Dedifferentiated amniotic fluid mesenchymal stem cell (primary cell): ENCODE measurements around the gene AIF1L.
A peak's percentile ranks its signal among the peaks of the same experiment; 100 is the strongest.

Experiments used
- DNase-seq: peaks from one replicate; pipeline ENCODE4 v3.0.0-alpha.2; 2016; ENCODE audit errors: extremely low spot score

Gene AIF1L

DNA sequence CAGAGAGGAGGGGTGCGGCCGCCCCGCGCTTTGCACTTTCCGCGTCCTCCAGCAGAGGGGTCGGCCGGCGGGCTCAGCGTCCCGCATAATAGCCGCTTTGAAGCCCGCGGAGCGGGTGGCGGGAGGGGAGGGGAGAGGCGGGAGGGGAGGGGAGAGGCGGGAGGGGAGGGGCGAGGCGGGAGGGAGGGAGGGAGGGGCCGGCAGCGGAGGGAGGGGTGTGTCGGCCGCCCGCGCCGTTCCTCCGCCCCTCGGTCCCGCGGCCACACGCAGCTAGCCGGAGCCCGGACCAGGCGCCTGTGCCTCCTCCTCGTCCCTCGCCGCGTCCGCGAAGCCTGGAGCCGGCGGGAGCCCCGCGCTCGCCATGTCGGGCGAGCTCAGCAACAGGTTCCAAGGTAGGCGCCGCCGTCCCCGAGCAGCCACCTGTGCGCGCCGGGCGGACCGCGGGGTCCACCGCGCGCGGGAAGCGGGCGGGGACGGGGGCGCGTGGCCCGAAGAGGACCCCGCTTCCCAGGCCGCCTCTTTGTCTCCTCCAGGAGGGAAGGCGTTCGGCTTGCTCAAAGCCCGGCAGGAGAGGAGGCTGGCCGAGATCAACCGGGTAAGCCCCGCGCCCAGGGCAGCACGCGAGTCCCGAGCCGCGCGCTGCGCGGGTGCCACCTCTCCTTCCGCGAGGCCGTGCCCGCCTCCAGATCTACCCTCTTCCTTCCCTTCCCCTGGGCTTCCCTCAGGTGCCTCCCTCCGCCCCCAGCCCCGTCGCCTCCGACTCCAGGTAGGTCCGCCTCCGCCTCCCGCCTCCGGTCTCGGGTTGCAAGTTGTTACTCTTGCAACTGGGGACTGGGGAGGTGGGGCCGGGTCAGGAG lies at the start of gene AIF1L:
TSS of gene AIF1L (plus strand) at position 263 of the 857 bp plus-strand sequence. CDS start at position 362, 99 bp downstream.
- DNase-seq: no peak

DNA sequence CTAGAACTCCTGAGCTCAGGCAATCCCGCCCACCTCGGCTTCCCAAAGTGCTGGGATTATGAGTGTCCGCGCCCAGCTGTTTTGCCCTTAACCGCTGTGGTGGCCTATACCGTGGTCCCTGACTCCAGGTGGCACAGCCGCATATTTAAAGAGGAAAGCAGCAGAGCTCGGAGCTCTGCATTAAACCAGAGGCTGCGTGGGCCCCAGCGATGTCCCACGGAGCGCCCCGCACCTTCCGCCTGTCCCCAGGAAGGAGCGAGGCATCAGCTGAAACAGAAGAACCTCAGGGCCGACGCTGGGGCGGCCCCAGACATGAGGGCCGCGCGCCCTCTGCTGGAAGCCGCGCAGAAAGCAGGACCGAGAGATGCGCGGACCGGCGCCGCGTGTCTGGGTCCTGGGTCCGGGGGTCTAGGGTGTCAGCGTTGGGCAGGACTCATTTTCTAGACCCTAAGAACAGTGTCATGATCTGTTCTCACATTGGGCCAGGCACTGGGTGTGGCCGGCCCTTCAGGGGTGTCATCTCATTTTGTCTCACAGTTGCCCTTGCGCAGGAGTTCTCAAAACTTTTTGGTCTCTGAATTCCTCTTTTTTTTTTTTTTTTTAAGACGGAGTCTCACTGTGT lies 49.6 kb upstream of the AIF1L start:
- peak; percentile 25 for DNase-seq

DNA sequence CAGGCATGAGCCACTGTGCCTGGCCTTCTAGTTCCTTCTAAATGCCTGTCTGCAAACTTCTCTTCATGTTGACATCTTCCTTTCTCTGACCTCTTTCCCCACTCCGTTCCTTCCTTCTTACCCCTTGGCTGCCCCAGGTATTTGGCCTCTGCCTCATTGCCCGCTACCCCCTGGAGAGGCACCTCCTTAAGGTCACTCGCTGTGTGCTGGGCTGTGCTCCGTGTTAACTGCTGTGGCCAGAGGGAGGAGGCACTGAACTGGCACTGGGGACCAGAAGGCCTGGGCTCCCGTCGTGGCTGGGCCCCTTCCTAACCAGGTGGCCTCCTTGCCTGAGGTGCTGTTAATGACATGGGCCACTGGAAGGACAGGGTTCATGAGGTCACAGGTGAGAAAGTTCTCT lies 48.0 kb upstream of the AIF1L start:
- DNase-seq: no peak

DNA sequence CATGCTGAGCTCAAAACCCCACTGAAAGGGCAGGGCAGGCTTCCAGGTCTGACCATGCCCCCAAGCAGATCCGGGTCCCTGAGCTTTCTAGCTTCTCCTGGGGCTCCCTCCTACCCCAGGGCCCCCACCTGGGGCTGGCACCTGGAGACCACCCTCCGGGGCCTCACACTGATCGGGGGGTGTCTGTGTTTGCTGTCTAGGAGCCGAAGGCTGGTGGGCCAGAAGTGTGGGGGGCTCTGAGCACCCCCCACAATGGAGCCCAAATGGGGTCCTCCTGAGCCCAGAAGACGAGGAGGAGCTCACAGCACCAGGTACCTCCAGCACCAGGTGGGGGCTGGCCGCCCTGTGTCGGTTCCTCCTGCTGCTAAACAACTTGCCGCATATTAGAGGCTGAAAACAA lies 47.5 kb upstream of the AIF1L start:
- no peak for DNase-seq

DNA sequence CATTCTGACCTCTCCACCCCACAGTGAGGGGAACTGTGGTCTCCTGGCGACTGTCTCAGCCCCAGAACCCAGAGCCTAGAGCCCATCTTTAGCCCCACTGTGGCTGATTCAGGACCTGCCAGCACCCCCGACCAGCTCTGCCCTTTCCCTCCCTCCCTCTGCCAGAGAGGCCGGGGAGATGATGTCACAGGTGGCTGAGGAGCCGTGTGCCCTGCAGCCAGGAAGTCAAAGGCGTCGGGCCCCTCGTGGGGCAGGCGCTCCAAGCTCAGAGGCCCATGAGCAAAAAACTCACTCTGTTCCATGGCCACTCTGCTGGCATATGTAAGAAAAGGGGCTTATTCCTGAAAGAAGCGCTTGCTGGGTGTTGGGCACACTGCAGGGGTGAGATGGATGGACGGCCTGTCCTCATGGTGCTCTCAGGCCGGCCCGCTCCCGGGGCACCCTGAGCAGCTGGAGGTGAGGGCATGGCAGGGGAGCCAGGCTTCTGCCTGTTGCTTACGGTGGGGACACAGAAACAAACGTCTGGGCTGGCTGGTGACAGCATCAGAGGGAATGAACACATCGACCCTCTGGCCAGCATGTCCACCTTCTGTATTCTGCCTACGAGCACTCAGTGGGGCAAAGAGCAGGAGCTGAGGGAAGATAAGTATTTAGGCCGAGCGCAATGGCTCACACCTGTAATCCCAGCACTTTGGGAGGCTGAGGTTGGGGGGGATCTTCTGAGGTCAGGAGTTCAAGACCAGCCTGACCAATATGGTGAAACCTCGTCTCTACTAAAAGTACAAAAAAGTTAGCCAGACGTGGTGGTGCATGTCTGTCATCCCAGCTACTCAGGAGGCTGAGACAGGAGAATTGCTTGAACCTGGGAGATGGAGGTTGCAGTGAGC lies 46.3 kb upstream of the AIF1L start:
- DNase-seq: no peak

DNA sequence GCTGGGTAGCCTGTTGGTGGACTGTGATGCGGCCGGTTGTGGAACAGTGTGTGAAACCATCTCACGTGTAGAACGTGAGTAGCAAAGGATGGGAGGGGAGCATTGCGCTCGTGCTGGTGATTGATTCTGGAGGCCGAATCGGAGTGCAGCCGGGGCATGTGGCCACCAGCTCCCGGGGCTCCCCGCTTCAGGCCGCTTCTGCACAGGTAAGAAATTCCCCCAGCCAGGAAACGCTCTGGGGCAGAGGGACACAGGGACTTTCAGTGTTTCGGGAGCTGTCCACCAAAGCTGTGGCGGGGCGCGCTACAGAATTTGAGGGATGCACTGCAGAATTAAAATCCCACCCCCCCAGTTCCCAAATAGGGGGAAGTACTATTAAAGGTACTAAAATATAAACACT lies 45.5 kb upstream of the AIF1L start:
- no peak for DNase-seq

DNA sequence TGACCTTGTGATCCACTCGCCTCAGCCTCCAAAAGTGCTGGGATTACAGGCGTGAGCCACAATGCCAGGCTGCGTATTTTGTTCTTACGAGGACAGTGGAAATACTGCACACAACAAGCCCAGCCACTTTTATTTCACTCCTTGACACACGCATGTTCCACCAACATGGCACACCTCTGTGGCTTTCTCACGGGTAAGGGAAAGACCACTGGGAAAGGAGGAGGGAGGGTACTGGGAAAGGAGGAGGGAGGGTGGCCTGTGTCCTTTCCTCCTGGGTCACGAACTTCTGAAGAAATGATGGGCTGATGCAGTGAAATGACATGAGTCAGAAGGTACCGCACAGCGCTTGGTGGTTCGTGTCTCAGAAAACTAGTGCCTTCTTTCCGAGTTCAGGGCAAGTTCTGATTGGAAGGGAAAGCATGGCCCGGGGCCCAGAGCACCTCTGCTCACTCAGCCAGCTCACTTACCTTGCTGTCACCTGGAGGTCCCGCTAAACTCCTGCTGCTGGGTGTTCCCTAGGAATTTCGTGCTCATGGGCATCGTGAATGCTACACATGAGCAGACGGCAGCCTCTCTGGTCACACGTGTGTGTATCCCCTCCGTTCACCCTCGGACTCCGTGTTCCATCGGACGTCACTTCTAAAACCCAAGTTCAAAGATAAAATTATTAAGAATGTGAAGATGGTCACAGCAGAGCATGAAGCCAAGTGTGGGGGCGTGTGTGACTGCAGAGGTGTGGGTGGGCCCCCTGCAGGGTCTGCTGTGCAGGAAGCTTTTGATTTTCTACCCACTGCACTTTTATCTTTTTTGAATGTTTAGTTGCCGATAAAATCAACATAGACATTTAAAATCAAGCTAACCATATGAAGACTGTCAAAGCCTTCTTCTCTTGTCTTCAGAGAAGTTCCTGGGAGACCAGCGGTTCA lies 44.5 kb upstream of the AIF1L start:
- no peak for DNase-seq

DNA sequence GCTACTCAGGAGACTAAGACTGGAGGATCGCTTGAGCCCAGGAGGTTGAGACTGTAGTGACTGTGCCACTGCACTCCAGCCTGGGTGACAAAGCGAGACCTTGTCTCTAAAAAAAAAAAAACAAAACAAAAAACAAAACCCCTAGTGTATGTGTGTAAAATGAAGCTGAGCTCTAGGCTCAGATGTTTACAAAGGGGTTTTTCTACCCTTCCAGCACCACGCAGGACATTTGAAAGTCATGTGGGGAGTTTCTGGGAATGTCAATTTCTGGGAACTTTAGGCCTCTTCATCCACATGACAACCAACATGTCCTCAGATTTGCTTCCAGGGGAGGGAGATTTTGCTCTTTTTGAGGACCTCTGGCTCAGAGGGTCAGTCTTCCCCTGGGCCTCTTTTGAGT lies 42.4 kb upstream of the AIF1L start:
- DNase-seq: no peak

DNA sequence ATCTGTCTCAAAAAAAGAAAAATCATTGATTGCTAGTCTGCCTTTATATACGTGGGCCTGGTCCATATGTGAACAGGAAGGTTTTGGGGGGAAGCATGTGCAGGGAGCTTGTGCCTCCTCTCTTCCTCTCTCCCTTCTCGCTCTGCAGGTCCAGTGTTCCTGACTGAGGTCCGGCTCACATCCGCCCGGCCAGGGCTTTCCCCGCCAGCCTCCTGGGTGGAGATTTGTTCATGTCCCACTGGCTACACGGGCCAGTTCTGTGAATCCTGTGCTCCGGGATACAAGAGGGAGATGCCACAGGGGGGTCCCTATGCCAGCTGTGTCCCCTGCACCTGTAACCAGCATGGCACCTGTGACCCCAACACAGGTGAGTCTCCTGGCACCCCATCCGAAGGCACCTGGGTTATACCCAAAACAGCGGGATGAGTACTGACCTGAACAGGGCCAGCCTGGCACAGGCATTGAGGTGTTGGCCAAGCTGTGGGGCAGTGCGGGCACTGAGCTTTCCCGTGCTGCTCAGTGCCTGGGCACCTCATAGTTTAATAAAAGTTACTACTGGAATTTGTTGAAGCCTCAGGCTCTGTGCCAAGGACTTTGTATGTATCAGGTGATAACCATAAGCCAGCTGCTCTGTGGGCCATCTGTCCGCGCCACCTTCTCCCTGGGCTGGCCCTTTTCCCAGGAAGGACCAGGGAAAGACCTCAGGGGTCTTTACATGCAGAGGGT lies 39.4 kb upstream of the AIF1L start:
- no peak for DNase-seq

DNA sequence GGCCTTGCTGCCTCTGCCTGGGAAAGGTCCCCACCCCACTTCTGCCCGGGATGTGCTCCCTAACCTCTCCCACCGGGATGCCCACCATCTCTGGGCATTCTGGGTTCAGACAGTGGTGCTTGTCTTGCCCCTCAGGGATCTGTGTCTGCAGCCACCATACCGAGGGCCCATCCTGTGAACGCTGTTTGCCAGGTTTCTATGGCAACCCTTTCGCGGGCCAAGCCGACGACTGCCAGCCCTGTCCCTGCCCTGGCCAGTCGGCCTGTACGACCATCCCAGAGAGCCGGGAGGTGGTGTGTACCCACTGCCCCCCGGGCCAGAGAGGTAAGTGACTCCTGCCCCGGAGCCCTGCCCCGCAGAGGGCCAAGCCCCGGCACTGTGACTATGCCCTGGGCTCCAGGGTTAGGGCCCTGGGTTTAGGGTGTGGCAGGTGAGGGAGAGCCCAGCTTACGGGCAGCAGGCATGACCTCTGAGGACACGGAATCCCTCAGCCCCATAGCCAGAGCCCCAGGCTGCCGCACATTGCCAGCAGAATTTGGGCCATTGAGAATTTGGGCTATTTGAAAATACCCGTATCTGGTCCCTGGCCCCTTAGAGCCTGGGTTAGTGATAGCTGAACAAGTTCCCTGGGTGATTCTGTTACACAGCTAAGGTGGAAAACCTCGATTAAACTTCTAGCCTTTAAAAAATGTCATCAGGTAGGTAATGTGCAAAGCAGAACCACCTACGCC lies 35.3 kb upstream of the AIF1L start:
- DNase-seq: no peak

DNA sequence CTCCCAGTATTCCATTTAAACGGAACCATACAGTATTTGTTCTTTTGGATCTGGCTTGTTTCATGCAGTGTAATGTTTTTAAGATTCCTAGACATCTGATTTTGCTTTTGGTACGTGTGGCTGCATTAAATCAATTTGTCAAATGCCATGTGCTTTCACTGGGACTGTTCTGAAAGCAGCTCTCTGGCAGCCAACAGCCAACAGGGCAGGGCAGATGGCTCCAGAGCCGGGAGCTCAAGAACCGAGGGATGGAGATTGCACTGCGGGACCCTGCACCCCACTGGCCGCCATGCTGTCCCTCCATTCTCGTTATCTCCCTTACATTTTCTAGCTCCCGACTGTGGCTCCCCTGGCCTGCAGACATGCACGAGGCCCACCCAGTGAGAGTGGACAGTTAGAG lies 33.4 kb upstream of the AIF1L start:
- no peak for DNase-seq

DNA sequence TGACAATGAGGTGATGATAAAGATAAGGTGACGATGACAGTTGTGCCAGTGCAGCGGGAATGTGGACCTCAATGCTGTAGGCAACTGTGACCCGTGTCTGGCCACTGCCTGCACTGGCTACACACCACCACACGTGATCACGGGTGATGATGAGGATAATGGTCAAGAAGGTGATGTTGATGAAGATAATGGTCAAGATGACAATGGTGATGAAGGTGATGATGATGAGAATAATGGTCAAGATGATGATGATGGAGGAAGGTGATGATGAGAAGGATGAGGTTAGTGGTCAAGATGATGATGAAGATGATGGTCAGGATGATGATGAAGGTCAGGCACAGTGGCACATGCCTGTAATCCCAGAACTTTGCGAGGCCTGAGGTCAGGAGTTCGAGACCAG lies 30.7 kb upstream of the AIF1L start:
- DNase-seq: no peak

DNA sequence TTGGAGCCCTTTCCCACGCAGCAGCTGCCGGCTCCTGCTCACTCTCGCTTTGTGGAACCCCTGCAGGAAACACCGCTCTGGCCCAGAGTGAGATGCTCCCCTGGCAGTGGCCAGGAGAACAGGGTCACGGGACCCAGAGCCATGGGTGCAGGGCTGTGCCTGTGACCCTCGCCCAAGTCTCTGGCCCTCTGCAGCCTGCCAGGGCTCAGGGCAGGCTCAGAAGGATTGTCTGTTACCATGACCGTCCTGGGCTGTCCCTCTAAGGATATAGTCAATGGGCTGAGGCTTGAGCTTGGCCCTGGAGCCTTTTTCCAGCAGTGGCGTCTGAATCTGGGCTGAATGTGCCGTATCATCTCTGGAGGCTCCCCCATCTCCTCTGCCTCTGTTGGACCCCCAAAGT lies 28.7 kb upstream of the AIF1L start:
- DNase-seq: no peak

DNA sequence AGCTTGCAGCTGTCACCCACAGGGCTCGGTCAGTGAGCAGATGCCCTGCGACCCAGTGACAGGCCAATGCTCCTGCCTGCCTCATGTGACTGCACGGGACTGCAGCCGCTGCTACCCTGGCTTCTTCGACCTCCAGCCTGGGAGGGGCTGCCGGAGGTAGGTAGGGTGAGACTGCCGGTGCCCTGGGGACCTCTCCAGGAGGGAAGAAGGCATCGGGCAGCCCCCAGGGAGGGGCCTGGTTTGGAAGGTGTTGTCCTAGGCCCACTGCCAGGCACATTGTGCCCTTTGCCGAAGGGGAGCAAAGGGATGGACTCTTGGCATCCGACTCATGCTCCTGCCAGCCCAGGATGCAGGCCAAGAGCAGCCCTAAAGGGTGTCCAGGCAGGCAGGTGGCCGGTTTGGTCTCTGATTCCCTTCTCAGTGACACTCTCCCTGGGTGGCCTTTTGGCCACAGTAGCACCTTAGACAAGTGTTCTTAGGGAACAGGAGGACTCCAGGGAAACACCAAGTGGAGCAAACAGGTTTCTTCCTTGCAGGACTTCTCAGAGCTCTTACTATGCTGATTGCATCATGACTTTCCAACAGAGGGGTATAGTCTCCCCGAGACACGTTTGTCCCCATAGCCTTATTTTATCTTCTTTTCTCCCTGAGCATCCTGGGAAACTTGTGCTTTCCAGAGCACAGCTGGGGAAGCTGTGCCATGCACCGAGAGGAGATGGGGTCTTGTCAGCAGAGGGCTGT lies 28.1 kb upstream of the AIF1L start:
- no peak for DNase-seq

DNA sequence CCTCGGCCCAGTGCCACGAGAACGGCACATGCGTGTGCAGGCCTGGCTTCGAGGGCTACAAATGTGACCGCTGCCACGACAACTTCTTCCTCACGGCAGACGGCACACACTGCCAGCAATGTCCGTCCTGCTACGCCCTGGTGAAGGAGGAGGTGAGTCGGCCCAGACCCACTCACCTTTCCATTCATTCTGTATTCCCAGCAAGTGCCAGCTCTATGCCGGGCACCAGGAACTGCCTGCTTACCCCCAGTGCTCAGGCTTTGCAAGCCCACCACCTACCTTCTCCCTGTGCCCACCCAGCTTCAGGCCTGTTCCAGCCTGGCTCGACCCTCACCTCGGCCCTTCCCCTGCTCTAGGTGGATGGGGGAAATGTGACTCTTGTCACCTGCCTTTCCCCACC lies 26.6 kb upstream of the AIF1L start:
- no peak for DNase-seq

DNA sequence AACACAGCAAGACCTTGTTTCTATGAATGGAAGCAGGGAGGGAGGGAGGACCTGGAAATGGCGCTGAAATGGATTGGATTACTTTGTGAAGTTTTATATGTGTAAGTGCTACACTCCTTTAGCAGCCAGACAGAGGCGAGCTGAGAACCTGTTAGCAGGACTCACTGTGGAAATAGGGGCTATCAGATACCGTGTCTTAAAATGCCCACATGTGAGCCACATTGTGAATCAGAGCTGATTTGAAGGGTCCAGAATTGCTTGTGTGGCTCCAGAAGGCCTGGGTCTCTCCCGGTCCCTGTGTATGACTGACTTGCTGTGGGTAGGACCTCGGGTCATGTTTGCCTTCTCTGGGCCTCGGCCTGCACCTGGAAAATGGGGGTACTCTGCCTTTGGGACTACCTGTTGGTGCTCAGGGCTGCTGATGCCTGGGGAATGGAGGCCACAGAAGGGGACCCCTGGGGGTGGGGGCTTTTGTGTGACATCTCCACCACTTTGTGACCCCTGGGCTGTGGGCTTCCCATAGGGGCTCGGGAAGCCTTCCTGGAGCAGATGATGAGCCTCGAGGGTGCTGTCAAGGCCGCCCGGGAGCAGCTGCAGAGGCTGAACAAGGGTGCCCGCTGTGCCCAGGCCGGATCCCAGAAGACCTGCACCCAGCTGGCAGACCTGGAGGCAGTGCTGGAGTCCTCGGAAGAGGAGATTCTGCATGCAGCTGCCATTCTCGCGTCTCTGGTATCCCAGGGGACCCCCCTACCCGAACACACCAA lies 24.0 kb upstream of the AIF1L start:
- DNase-seq: no peak

DNA sequence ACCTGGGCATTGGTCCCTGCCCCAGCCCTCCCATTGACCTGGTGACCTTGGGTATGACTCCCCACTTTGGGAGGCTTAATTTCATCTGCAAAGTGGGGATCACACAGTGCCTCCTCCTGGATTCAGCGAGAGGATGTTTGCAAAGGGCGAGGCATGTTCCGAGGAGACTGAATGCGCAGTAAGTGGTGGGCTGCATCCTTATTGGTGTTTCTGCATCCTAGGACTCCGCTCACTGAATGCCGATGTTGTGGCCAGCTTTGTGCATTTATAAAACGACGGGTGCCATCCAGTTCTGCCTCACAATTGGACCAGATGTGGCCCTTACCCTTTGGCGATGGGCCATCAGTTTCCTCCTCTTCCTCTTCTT lies 23.5 kb upstream of the AIF1L start:
- DNase-seq: no peak

DNA sequence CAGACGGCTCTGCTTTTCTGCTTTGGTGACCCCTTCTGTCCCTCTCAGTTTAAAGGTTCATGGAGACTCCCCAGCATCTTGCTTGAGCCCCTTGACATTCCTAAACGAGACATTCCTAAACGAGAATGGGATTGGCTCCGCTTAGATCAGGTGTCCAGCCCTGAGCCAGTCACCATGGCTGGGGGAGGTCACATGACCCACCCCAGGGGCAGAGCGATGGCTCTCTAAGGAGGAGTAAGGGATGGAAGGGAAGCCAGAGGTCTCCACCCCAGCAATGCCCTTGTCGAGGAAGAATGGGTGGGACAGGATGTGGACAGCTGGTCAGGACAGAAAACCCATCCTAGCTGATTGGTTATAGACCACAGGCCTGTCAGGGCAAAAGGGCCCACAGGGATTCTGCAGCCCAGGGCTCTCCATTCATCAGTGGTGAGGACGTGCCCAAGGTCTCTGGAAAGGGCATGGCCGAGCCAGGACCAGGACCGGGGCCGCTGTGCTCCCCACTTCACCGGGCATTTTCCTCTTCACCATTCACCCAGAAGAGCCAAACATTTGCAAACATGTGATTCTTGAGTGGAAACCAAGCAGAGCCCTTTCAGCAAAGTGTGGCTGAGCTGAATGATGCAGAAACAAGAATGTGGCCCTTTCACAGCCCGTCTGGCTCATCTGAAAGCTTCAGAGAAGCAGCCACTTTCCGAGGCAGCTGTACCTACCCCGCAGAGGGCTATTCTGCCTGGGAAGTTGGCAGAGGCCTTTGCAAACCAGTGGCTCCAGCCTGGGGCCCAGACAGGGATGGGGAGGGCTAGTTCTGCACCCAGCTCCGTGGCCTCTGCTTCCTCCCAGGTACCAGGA lies 19.8 kb upstream of the AIF1L start:
- DNase-seq: no peak
